ENCODE data around the gene COL5A1.

- TF ChIP-seq CTCF (IDR thresholded peaks at IDR 0.05; ENCODE audit: low read length) = no peak
- TF ChIP-seq EZH2 (IDR thresholded peaks at IDR 0.05; ENCODE audit: borderline replicate concordance, low read length) = no peak
Measured at GRCh38 chr9:134830126-134830525, 188.5 kb downstream of the COL5A1 start.

All from OCI-LY1 (cell line).